Activated CD8-positive, alpha-beta memory T cell treated with anti-CD3 and anti-CD28 coated beads, Interleukin-2, amount 50 U/mL, for 4 hours (primary cell): ENCODE data around the gene ZNF580.

ENCODE experiments used
- DNase-seq: peaks from one replicate; pipeline ENCODE4 v3.0.0-alpha.2; 2020

The ZNF580 gene

DNA sequence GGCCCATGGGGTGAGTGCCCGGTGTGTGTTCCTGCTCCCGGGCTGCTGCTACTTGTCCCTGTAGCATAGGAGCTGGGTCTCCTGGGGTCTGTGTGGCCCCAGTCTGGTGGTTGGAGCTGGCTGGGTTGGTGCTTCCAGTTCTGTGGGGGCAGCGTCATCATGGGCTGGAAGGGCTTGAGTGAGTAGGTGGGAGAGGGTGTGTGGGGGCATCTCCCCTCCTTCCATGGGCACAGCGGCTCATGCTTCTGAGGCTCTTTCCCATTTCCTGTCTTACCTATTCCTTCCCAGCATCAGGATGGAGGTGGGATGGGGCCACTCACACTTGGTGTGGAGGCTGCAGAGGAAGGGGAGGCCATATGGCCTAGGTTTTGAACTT lies 26.2 kb downstream of the ZNF580 start:
- DNase-seq = no peak

DNA sequence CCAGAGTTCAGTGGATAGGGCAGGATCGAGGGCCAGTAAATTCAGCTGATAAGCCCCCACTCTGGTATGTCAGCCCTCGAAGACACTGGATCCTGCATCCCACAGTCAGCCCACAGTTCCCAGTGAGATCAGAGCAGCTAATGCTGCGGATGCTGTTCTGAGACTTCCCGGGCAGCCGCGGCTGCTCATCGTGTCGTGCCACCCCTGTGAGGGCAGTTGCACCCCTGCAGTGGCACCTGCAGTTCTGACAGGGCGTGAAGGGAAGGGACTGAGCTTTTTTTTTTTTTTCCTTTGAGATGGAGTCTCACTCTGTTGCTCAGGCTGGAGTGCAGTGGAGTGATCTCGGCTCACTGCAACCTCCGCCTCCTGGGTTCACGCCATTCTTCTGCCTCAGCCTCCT lies 26.7 kb downstream of the ZNF580 start:
- no peak for DNase-seq

DNA sequence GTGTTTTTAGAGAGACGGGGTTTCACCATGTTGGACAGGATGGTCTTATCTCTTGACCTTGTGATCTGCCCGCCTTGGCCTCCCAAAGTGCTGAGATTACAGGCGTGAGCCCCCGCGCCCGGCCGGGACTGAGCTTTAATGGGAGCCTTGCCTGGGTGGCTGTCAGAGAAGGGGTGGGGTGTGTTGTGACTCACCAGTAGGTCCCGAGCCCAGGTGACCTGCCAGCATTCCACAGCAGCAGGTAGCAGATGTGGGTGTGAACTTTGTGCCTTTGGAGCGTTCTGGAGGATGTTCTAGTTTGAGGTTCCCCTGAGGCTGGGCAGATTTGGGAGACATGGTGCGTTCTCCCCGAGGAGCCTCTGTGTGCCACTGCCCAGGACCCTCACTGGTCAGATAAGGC lies 27.2 kb downstream of the ZNF580 start:
- DNase-seq = no peak

DNA sequence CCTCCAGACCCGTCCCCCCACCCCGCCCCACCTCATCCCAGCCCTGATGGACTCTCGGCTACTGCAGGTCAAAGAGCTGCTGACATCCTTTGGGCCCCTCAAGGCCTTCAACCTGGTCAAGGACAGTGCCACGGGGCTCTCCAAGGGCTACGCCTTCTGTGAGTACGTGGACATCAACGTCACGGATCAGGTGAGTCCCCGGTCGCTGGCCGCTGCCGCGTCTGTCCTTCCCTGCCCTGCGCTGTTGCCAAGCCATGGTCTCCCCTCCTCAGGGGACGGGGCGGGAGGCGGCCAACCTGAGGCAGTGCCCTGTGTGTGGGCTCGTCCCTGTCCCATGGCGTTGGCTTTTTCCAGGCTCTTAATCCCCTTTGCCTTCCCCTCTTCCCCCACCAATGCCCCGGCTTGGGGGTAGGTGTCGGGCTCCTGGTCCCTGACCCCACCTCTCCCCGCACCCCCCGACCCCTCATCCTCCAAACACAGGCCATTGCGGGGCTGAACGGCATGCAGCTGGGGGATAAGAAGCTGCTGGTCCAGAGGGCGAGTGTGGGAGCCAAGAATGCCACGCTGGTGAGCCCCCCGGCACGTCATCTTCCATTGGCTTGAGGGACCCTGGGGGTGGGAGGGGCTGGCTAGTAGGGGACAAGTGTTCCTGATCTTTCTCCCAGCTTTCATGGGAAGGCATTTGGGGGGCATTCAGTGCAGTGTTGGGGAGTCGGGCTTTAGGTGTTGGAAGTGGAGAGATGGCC lies 28.0 kb downstream of the ZNF580 start:
- no peak for DNase-seq

DNA sequence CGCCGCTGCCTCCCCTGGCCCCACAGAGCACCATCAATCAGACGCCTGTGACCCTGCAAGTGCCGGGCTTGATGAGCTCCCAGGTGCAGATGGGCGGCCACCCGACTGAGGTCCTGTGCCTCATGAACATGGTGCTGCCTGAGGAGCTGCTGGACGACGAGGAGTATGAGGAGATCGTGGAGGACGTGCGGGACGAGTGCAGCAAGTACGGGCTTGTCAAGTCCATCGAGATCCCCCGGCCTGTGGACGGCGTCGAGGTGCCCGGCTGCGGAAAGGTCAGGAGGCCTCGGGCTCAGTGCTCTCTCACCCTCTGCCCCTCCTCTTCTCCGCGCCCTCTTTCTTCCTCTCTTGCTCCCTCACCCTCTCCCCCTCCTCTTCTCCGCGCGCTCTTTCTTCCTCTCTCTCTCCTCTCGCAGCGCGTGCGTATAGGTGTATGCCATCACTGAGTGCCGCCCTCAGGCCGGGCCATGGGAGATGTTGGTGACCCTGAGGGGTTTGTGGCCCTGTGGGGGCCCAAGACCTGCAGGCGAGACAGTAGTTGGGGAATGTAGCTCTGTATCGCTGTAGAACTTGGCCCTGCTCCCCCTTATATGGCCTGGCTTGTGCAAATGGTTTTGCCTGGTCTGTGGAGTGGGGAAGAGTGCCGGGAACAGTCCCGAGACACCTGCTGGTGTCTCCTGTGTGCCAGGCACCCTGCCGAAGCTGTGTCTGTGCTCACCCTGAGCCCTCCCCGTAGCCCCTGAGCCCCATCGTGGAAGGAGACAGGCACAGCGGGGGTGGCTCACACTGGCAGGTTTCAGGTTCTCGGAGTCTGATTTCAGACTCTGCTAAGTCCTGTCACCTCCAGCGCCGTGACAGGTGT lies 28.8 kb downstream of the ZNF580 start:
- no peak for DNase-seq

DNA sequence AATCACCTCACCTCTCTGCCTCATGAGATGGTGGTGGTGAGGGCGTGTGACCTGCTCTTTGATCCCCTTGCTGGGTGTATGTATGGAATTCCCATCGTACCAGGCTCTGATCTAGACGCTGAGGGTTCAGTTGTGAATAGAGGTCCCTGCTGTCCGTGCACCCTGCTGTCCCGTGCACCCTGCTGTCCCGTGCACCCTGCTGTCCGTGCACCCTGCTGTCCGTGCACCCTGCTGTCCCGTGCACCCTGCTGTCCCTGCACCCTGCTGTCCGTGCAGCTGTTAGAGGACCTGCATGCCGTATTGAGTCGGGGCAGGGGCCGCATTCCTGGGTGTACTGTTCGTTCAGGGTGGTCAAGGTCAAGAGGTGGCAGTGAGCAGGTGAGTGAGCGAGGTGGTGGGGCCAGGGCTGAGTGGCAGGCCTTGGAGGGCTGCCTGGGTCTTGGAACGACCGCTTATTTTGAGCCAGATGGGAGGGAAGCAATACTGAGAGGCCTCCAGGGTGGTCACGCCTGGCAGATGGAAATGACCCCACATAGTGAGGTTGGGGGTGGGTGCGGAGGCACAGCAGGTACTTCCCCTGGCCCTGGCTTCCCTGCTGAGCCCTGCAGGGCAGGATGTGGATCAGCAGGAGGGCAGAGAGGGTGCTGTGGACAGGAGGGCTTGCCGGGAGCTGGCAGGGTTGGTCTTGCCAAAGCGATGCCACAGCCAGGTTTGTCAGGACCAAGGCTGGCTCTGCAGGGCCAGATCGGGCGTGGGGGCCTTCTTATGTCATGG lies 29.7 kb downstream of the ZNF580 start:
- no peak for DNase-seq

DNA sequence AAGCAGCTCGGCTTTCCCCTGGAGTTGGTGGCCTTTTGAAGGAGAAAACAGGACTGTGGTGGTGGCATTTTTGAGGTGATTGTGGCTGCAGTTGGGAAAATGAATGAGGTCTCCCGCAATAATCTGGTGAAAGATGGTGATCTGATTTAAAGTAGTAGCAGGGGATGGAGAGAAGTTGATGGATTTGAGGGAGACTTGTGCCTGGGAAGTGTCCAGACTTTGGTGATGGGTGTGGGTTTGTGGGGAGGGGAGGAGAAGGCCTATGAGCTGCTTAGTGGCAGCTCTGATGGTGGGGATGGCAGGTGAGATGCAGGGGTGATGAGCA lies 30.2 kb downstream of the ZNF580 start:
- DNase-seq = no peak

DNA sequence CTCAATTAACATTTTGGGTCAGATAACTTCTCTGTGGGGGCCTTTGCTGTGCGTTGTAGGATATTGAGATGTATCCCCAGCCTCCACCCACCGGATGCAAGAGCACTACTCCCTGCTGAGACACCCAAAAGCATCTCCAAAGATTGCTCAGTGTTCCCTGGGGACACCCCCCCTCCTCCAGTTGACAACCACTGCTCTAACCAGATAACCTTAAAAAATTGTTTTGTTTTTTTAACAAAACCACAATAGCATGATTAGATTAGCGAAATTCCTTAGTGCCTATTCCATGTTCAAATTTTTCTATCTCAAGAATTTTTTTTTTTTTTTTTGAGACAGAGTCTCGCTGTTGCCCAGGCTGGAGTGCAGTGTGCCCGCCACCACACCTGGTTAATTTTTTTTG lies 31.6 kb downstream of the ZNF580 start:
- DNase-seq = no peak

DNA sequence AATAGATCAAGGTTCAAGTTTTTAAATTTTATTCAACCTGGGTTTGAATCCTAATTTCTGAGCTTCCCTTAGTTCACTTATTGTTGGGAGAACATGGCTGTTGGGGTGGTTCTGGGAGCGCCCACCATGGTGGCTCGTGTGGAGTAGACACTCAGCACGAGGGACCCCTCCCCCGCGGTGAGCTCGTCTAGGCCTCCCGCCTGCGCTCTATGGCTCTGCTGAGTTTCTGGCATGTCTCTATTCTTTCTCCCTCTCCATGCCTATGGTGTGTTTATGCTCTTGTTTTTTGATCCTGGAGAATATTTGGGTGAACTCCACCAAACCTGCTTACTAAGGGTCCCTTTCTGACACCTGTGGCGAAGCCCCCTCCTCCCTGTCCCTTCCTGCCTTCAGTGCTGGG lies 32.7 kb downstream of the ZNF580 start:
- DNase-seq = no peak

DNA sequence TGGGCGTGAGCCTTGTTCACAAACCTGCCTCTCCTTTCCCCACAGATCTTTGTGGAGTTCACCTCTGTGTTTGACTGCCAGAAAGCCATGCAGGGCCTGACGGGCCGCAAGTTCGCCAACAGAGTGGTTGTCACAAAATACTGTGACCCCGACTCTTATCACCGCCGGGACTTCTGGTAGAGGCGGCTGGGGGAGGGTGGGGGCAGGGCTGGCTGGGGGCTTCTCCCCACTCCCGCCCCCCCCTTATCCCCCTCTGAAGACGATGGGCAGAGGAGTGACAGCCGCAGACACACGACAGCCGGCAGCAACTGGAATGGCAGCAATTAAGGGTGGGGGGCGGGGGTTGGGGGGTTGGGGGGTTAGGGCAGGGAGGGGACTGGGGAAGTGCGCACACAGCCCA lies 33.1 kb downstream of the ZNF580 start:
- no peak for DNase-seq

DNA sequence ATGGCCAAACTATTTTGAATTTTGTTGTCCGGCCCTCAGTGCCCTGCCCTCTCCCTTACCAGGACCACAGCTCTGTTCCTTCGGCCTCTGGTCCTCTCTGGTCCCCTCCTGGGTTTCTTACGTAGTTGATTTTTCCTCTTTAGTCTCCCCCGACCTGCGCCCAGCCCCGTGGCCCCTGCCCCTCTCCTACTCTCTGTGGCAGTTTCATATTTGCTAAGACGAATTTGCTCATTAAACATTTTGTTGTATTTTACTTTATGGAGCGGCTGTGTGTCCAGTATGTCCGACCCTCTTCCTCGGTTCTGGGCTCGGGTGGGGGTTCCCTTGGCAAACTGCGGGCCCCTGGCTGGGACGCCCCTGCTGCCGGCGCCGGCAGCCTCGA lies 33.6 kb downstream of the ZNF580 start:
- DNase-seq = no peak

DNA sequence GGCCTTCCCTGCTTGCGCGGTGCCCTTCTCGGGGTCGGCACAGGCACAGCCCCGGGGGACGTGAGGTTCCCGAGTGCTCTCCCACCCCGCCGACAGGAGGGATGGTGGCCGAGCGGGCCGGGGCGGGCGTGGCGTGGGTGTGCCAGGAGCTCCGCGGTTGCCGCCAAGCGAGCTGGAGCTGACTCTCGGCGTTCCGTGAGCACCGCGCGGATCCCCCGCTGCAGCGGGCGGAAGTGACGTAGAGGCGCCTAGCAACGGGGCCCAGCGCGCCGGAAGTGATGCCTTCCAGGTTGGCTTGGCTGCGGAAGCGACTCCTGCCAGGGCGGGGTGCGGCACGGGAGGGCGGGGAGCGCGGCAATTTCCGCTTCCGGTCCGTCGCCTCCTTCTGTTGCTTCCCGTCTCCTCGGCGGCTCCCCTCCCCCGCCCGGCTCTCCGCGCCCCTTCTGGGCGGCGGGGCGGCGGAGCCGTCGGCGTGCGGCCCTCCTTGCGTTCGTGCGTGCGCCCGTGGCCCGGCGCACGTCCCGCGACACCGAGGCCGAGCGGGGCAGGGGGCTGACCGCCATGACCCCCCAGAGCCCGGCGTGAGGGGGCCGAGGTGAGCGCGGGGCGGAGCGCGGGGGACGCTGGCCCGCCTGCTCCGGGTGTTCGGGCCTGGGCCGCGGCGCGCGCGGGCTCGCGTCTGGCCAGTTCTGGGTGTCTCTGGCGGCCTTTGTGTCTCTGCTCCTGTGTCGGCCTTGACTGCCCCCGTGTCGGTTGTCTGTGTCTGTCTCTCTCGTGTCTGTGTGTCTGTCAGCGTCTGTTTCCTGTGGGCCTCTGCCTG lies 34.2 kb downstream of the ZNF580 start, which contains the start of gene EPN1:
Gene EPN1 (plus strand): TSS at position 386 of the 820 bp plus-strand sequence. CDS start 3,402 bp downstream, outside the sequence.
- peak; percentile 98 for DNase-seq

DNA sequence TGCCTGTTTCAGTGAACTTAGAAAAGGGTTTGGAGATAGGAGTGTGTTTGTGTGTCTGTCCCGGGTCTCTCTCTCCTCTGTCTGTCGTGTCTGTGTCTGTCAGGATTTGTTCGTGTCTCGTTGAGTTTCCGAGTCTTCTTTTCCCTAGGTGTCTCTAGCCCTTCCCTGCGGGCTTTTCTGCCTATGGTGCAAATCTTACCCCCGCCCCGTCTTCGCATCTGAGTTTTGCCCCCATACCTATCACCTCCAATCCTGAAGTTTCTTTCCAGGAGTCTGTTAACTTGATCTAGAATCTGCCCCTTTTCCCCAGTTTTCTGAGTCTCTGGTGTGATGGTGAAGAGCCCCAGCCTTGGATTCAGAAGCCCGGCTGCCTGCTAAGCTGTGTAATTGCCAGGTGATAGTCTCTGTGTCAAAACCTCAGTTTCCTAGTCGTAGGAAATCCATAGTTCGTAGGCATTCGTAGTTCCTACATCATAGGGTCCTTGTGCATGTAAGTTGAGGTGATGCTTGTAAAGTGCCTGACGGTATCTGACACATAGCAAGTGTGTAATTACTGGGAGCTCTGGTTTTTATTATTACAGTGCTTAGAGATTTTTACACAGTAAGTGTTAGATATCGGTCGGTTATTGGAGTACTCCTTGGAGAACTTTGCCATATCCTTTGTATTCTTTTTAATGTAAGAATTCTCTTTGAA lies 35.0 kb downstream of the ZNF580 start:
- no peak for DNase-seq

DNA sequence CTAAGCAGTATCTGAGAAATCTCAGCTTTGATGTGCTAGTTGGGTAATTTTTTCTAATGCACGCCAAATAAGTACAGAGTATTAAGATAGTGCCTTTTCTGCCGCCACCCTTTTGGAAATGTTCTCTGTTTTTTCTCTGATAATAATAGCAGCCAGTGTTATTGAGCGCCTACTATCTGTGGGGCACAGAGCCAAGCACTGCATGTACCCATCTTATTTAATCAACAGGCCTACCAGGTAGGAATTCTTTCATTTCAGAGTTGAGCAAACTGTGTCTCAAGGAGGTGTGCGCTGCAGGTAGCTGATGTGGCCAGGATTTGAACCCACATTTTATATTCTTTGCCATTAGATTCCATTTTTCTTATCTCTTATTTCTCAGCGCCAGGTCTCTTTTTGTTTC lies 35.6 kb downstream of the ZNF580 start:
- no peak for DNase-seq

DNA sequence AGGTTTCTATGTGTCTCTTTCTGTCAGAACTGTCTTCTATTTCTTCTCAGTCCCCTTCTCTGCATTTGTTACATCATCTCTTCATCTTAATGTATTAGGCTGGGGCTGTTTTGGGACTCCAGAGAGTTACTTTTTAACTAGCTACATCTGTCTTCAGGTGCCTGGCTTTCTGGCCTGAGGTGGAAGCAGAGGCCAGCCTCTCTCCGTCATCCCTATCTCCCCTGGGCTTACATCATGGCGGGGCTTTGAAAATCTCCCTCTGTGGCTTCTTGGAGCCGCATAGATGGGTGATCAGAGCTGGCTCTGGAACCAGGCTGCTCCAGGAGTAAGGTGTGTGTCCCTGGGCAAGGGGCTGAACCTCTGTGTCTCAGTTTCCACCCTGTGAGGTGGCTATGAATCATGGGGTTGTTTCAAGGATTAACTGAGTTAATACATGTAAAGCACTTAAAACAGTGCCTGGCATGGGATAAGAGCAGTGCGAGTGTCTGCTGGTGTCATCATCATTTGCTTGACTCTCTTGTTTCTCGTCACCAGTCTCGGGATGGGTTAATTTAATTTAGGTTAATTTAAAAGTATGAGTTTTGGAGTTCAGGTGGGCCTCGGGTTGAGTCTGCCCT lies 36.2 kb downstream of the ZNF580 start:
- DNase-seq = no peak

DNA sequence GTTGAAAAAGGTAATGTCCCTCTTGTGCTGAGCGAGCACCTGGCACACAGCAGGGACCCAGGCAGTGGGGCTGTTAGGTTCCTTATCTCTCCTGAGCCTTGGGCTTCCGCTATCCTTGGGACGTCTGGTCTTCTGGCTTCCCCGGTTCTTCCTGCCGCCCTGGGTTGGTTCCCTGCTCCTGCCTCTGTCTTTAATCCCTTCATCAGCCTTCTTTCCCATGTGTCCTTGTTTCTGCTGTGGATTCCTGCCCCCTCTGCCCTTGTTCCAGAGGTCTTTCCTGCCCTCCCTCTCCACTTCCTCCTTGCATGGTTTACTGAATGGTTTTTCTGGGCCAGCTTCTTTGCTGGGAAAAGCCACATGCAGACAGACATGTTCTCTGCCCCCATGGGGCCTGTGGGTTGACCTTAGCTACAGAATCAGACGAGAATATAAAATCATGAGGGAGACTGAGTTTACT lies 36.8 kb downstream of the ZNF580 start:
- DNase-seq = no peak

DNA sequence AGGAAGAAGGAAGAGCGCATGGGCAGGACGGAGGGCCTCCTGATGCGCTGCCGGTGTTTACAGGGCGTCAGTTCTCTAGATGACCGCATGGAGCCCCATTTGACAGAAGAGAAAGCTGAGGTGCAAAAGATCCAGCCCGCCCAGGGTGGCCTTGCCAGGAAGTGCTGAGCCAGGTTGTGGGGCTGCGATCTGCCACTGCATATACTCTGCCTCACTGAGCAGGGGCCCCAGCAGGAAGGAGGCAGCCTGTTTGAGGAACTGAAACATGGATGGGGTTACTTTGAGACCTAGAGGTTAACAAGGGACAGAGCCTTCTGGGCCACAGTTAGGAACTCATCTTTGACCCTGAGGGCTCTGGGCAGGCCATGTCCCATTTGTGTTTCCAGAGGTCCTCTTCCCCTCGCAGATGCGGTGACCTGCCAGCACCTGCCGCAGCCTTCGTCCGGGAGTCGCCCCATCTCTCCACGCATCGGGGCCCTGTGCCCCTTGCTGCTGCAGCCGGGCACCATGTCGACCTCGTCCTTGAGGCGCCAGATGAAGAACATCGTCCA lies 37.4 kb downstream of the ZNF580 start:
- DNase-seq = no peak

DNA sequence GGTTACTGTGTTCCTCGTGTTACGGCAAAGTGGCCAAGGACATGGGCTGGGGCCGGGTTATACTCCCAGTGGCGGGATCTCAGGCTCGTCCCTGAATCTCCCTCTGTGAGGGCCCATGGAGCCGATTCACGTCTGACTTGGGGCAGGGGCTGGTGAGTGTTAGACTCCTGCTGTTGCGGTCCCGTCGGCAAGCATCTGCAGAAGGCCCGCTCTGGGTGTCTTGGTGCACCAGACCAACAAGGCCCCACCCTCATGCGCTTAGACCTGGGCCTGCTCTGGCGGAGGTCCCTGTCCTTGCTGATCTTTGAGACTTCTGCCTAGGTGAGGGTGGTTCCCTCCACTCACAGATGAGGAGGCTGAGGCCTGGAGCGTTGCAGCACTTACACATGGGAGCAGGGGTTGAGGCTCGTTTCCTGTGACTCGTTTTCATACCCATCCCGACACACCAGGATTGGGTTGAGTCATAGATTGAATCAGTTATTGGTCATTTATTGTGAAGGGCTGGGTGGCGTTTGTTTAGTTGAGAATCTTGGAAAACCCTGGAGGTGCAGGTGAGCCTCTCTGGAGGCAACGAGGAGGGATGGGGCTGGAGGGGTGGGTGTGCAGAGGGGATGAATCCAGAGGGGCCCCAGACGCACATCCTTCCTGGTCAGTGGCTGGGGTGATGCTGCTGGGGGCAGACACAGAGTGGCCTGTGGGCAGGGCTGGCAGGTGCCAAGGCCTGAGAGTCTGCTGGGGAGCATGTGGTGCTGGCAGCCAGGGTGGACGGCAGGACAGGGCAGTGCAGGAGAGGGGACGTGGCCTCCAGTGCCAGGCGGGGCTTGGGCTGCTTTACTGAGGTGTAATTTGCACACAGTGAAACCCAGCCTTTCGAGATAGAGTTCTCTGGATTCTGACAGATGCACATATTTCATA lies 38.8 kb downstream of the ZNF580 start:
- DNase-seq = no peak

DNA sequence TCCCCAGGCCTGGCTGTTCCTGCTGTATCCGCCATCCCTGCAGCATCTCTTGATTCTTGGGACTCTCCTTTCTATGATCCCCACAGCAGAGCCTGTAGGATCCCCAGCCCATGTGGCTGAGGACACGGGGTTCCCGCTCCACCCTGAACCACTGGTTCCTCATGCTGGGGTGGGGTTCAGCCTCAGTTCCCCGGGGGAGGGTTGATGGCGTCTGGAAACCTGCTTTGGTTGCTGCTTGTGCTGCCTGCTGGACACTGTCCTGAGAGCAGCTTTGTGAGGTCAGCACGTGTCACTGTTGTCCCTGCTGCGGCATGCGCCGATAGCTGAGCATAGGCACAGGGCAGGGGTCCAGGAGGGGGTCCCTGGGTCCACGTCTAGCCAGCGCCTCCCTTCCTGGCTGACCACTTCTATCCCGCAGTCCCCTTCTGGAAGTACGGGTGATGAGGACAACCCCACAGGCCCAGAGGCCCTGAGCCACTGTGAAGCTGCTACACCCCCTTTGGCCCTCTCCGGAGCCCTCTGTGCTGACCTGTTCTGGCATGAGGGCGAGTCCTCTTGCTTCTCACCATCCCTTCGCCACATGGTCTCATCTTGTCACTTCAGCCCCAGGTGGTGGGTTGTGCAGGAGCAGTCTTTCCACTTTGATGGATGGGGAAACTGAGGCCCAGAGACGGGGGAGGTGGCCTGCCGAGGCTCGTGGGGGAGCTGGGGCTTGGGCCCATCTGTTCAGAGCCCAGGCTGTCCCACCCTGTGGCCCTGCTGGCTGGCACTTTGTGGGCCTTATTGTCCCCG lies 39.7 kb downstream of the ZNF580 start:
- no peak for DNase-seq
